Activated CD4-positive, CD25-positive, alpha-beta regulatory T cell treated with anti-CD3 and anti-CD28 coated beads, Interleukin-2, amount 50 U/mL, for 72 hours (primary cell): ENCODE results near the gene RABGEF1.
"Not testable (repeated sequence)": the region's sequence is repeated elsewhere in the genome, so short reads cannot be mapped to it uniquely, and the experiment has no call there.

ENCODE experiments used
- DNase-seq: peaks from one replicate; pipeline ENCODE4 v3.0.0; 2021

RABGEF1 gene

GRCh38 chr7:66736892-66737291 is 3.6 kb upstream of the RABGEF1 start:
- no peak for DNase-seq

- DNase-seq, result no peak
Measured at GRCh38 chr7:66737667-66738066, 2.9 kb upstream of the RABGEF1 start.

GRCh38 chr7:66739477-66739876 is 1.1 kb upstream of the RABGEF1 start:
- DNase-seq, result no peak

DNA sequence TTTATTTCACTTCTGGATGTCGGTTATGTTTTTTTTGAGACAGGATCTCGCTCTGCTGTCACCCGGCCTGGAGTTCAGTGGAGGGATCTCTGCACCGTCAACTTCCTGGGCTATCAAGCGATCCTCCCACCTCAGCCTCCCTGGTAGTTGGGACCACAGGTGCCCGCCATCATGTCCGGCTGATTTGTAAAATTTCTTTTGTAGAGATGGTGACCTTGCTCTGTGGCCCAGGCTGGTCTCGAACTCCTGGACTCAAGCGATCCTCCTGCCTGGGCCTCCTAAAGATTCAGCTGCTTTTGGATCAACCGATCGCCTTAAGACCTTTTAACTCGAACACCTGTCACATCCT is 606 bp upstream of the RABGEF1 start:
- no peak for DNase-seq

GRCh38 chr7:66740980-66741709 is 612 bp downstream of the RABGEF1 start:
- peak; percentile 60 for DNase-seq

DNA sequence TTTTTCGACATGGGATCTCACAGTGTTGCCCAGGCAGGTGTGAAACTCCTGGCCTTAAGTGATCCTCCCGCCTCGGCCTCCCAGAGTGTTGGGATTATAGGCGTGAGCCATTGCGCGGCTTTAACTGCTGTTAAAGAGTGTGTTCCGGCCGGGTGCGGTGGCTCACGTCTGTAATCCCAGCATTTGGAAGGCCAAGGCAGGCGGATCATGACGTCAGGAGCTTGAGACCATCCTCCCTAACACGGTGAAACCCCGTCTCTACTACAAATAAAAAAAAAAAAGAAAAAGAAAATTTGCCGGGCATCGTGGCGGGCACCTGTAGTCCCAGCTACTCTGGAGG is 1.1 kb downstream of the RABGEF1 start:
- no peak for DNase-seq

- DNase-seq, result not testable (repeated sequence)
Measured at GRCh38 chr7:66742298-66742697, 1.8 kb downstream of the RABGEF1 start.

GRCh38 chr7:66743920-66744319 is 3.4 kb downstream of the RABGEF1 start:
- no peak for DNase-seq

GRCh38 chr7:66747385-66747784 is 6.9 kb downstream of the RABGEF1 start:
- no peak for DNase-seq

- no peak for DNase-seq
Measured at GRCh38 chr7:66747881-66748511, 7.5 kb downstream of the RABGEF1 start.

DNA sequence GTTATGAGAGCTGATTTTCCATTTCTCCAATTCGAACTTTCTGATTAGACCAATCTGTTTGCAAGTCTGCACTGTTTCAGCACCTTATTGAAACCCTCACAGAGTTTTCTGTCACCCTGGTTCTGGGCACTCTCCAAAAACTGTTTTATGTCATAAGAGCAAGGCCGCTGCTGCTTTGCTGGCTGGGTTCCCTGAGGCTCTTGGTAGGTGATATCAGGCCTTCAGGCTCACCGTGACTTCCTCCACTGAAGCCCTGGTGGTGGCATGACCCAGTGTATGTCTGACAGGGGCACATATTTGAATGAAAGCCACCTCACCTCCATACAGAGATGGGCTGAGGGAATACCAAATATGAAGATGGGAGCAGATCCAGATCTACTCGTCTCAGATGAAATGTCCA is 8.3 kb downstream of the RABGEF1 start:
- no peak for DNase-seq

GRCh38 chr7:66751945-66752344 is 11.4 kb downstream of the RABGEF1 start:
- DNase-seq, result no peak

DNA sequence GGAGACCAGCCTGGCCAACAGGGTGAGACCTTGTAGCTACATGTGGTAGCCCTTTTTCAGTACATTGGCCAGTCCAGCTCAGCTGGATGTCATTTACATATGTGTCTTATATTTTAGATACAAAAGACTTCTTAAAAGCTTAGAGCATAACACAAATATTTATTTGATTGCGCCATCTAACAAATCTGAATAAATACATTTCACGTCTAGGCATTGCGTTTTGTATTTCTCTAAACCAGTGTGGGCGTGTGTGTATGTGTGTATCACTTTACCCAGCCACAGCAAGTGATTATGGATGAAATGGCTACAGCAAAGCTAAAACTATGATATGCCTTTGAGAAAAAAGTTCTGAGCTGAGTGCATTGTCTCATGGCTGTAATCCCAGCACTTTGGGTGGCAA is 14.0 kb downstream of the RABGEF1 start:
- no peak for DNase-seq

DNA sequence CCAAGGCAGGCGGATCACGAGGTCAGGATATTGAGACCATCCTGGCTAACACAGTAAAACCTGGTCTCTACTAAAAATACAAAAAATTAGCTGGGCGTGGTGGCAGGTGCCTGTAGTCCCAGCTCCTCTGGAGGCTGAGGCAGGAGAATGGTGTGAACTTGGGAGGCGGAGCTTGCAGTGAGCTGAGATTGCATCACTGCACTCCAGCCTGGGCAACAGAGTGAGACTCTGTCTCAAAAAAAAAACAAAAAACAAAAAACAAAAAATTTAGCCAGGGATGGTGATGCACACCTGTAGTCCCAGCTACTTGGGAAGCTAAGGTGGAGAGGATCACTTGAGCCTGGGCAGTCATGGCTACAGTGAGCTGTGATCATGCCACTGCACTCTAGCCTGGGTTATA is 14.5 kb downstream of the RABGEF1 start:
- not testable (repeated sequence) for DNase-seq

GRCh38 chr7:66756227-66756626 is 15.7 kb downstream of the RABGEF1 start:
- not testable (repeated sequence) for DNase-seq

- DNase-seq, result no peak
Measured at GRCh38 chr7:66756889-66757288, 16.4 kb downstream of the RABGEF1 start.

- DNase-seq, result no peak
Measured at GRCh38 chr7:66757939-66758338, 17.4 kb downstream of the RABGEF1 start.

GRCh38 chr7:66758950-66759628 is 18.6 kb downstream of the RABGEF1 start:
- DNase-seq, result no peak

DNA sequence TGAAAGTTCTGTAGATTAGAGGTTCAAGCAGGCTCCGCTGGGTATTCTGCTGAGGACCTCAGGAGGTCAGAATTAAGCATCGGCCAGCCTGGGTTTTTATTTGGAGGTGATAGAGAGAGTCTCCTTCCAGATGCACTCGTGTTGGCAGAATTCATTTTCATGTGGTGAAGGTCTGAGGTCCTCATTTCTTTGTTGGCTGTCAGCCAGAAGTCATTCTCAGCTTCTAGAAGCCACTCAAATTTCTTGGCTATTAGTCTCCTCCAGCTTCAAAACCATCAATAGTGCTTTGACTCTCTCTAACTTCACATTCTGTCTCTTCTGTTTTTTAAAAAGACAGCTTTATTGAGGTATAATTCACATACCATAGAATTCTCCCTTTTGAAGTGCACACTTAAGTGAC is 22.6 kb downstream of the RABGEF1 start:
- not testable (repeated sequence) for DNase-seq

DNA sequence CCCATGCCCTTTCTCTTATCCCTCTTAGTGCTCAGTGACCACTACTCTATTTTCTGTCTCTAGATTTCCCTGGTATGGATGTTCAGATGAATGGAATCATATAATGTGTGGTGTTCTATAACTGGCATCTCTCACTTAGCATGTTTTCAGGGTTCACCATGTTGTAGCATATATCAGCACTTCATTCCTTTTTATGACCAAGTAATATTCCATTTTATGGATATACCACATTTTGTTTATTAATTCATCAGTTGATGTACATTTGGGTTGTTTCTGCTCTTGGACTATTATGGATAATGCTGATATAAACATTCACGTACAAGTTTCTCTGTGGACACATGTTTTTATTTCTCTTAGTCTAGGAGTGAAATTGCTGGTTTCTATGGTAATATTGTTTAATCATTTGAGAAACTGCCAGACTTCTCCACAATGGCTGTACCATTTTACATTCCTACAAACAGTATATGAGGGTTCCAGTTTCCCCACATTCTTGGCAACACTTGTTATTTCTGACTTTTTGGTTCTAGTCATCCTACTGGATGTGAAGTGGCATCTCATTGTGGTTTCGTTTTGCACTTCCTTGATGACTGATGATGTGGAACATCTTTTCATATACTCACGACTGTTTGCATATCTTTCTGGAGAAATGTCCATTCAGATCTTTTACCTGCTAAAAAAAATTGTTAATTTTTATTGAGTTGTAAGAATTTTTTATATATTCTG is 23.3 kb downstream of the RABGEF1 start:
- not testable (repeated sequence) for DNase-seq

DNA sequence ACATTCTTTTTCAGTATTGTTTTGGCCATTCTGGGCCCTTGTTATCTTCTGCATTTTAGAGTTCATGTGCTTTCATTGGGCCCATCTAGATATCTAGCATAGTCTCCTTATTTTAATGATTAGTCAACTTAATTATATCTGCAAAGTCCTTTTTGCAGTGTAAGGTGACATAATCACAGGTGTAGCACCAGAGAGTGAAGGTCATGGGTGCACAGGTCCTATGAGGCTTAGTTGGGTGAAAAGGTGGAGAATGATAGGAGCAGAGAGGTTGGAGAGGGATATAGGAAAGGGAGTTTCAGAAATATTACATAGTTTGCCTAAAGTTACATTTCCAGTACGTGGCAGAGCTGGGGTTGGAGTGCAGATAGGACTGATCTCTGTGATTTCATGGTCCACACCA is 24.4 kb downstream of the RABGEF1 start:
- not testable (repeated sequence) for DNase-seq

DNA sequence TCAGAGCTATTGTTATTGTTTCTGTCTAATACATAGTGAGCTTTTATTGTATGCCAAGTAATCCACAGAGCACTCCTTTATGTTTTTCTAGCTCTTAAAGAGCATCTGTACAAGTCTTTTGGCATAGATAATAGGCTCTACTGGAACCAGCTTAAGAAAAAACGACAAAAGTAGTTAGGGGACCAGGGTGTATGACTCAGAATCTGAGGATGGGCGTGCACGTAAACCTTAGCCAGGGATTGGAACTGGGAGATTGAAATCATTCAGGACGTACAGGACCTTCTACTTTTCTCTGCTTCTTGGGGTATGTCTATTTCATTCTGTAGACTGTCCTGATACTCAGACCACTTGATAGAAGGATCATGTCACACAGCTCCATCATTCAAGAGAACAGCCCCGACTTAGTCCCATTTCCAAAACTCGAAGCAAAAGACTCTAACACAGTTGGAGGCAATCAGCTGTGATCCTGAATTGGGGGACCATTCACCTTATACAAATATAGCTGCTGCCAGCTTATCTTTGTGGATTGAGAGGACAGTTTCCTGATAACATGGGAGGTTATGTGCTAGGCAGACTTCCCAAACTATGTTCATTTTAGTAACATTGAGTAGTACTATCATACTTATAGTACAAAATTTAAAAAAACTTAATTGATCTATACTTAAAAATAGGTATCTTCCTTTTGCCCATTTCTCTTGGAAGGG is 24.9 kb downstream of the RABGEF1 start:
- not testable (repeated sequence) for DNase-seq

GRCh38 chr7:66766041-66766440 is 25.5 kb downstream of the RABGEF1 start:
- DNase-seq, result no peak
